Activated CD4-positive, alpha-beta T cell treated with anti-CD3 and anti-CD28 coated beads, Interleukin-2, Interleukin-6, amounts not matched to agents 100 ng/mL and 50 ng/mL, durations not matched to agents 16 hours and 8 hours (primary cell): ENCODE measurements around the gene CEP72.
"Not testable (repeated sequence)": the region's sequence is repeated elsewhere in the genome, so short reads cannot be mapped to it uniquely, and the experiment has no call there.

Experiments
- DNase-seq: peaks from one replicate; pipeline ENCODE4 v3.0.0-alpha.2; 2020

The CEP72 gene

GRCh38 chr5:581941-582340, 30.2 kb upstream of the CEP72 start:
- no peak for DNase-seq

DNA sequence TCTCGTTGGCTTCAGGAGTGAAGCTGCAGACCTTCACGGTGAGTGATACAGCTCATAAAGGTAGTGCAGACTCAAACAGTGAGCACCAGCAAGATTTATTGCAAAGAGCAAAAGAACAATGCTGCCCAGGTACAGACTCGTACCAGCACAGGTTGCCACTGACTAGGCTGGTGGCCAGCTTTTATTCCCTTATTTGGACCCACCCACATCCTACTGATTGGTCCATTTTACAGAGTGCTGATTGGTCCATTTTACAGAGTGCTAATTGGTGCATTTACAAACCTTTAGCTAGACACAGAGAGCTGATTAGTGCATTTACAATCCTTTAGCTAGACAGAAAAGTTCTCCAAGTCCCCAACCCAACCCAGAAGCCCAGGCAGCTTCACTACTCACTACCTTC, 29.7 kb upstream of the CEP72 start:
- DNase-seq = not testable (repeated sequence)

GRCh38 chr5:582936-583635, 29.1 kb upstream of the CEP72 start:
- DNase-seq = no peak

GRCh38 chr5:583645-584044, 28.5 kb upstream of the CEP72 start:
- no peak for DNase-seq

GRCh38 chr5:584216-584615, 27.9 kb upstream of the CEP72 start:
- no peak for DNase-seq

- no peak for DNase-seq
These were observed 27.3 kb upstream of the CEP72 start for GRCh38 chr5:584846-585245.

GRCh38 chr5:585556-585955, 26.6 kb upstream of the CEP72 start:
- no peak for DNase-seq

DNA sequence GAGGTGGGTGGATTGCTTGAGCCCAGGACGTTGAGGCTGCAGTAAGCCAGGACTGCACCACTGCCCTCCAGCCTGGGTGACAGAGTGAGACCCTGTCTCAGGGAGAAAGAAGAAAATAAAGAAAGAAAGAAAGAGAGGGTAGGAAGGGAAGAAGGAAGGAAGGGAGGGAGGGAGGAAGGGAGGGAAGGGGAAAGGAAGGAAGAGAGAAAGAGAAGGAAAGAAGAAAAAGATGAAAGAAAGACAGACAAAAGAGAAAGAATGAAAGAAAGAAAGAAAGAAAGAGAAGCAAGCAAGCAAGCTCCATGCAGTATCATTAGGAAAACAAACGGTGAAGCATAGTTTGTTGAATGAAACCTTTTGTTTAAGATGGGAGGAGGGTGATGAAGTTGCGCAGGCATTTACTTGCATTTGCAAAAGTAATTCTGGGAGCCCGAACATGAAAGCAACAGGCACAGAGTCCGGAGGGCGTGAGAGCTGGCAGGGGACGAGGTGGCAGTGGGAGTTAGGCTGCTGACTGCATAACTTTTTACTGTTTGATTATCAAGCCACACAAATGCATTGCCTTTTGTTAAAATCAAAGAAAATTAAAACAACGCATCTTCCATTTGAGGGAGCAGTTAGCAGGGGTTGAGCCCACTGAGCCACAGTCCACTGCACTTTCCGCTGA, 26.0 kb upstream of the CEP72 start:
- no peak for DNase-seq

DNA sequence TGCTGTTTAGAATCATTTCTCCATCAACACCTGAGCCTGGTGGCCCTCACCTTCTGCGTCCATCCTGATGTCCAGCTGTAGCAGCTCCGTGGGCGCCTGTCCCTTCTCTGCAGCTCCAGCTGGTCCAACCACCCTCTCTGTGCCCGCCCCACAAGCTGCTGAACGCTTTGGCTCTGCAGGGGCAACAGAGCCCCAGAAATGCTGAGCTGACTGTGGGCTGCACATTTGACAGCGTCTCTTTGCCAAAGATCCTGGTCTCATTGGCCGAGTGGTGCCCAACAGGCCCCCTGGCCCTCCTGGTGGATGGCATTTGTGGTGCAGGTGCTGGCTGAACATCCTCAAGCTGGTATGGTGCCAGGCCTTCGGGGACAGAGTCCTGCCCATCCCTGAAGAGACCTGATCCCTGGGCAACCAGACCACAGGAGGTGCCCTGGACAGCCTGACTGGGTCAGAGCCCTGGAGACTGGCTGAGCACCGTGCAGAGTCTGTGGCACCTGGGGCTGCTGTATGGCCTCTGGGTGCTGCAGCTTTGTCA, 25.3 kb upstream of the CEP72 start:
- no peak for DNase-seq

DNA sequence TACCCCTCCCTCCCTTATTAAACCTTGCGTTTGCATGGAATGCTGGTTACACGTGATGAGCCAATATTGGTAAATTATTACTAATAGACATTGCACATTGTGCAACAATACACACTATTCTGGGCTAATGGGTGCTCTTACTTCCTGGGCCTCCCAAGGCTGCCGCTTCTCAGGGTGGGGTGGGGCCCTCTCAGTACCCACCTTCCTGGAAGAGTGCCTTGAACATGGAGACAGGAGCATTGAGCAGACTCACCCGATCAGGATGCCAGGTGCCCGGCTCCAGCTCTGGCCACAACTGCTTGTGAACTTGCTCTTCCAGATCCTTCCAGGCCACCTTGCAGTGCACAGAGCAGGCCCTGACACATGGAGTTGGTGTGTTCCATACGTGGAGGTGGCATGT, 24.7 kb upstream of the CEP72 start:
- no peak for DNase-seq

GRCh38 chr5:588406-588995, 23.6 kb upstream of the CEP72 start:
- DNase-seq = no peak

DNA sequence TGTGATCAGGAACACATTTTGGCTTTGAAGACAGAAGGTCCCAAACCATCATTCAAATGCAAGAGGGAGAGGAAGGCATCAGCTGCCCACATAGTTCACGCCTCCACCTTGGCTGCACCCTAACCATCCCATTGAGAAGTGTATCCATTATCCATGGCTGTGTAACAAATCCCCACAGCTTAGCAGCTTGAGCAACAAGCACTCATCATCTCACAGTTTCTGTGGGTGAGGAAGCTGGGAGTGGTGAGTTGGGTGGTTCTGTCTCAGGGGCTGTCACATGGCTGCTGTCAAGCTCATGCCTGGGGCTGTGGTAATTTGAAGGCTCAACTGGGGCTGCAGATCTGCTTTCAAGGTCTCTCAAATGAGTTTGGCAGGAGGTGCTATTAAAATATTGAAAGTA, 23.0 kb upstream of the CEP72 start:
- DNase-seq = no peak

GRCh38 chr5:589588-589987, 22.6 kb upstream of the CEP72 start:
- DNase-seq = no peak

DNA sequence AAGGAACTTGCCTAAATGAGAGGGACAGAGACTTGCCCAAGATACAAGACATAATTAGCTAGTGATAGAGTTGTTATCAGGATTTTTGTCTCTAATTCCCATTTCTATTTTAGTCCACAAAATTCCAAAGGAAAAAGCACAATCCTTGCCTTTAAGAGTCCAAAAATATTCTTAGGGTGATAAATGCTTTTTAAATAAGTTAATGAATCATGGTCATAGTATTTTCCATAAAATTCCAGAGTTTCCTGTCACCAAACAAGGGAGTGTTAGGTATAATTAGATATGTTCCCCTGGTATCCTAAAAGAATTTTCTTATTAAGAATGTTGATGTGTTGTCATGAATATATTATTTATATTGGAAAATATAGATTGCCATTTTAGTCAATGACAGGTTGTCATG, 21.8 kb upstream of the CEP72 start:
- no peak for DNase-seq

GRCh38 chr5:591746-592145, 20.4 kb upstream of the CEP72 start:
- DNase-seq = no peak

DNA sequence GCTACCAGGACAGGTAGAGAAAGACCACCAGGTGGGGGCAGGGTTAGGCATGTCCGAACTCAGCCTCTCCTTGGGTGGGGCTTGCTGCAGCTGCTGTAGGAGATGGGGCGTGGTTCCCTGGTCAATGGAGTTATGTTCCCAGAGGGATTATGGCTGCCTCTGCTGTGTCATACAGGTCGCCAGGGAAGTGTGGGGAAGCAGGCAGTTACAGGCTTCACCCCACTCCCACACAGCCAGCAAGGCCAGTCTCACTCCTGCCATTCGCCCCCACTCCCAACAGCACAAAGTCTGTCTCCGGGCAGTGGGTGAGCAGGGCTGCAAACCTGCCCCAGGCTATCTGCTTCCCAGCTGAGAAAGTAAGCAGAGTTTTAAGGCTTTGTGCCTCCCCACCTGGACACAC, 20.0 kb upstream of the CEP72 start:
- DNase-seq = no peak

- DNase-seq = no peak
These were observed 18.6 kb upstream of the CEP72 start for GRCh38 chr5:593511-593910.

DNA sequence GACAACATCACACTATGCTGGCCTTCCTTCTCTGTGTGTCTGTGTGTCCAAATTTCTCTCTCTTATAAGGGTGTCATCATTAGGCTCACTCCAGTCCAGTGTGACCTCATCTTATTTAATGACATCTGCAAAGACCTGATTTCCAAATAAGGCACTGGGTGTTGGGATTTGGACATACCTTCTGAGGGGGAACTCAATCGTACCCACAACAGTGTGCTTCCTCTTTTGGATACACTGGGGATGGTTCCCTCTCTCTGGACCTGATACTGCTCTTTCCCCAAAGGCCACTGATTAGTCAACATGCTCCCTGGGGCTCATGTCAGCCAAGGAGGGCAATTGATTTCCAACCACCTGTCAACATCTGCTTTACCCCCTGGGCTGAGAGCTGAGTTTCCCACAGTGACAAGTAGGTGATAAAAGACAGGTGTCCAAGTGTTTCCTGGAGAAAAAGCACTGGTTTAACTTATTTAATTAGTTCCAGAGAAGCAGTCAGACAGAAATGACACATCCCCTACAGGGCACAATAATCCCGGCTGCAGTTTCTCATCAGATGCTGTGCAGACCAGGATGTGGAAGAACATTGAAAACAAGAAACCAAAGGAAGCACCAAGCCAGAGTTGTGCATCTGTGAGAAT, 17.8 kb upstream of the CEP72 start:
- DNase-seq = no peak

GRCh38 chr5:595285-595875, 16.8 kb upstream of the CEP72 start:
- no peak for DNase-seq

GRCh38 chr5:597871-598563, 14.1 kb upstream of the CEP72 start:
- no peak for DNase-seq

DNA sequence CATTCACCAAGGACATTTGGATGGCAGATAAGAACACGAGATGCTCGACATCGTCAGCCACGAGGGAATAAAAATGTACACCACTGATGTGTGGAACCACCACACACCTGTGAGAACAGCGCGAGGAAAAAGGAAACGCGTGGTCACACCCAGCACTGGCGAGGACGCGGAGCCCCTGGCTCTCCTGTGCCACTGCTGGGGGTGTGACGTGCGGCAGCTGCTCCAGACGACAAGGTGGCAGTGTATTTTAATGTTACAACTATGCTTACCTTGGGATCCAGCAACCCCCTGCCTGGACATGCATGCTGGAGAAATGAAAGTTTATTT, 13.6 kb upstream of the CEP72 start:
- no peak for DNase-seq

GRCh38 chr5:600886-601541, 11.1 kb upstream of the CEP72 start:
- no peak for DNase-seq
